H1 (cell line): ENCODE results near the gene RNF220. TPM values are rescaled to one million over a fixed set of nuclear protein-coding genes. Genes with fewer than 3 reads are reported as not detected.

Source experiments
- CTCF ChIA-PET: fragments of 300-600 bp; sonication (Branson Sonifier 250); formaldehyde crosslinking; loops from one replicate; lab custom pipeline; 2021; ENCODE audit not compliant: partially characterized antibody; lab: Charles Lee
- POLR2A ChIA-PET: fragments of 300-600 bp; sonication (Branson Sonifier 250); formaldehyde crosslinking; loops from one replicate; lab custom pipeline; 2021; ENCODE audit warnings: inconsistent platforms; ENCODE audit not compliant: partially characterized antibody; lab: Charles Lee
- DNase-seq, 2 experiments: peaks; one replicate each; pipeline versions ENCODE4 v3.0.0 to v3.0.0-alpha.2; 2010 to 2022; ENCODE audit warnings: low spot score in 2 of 2, low read depth in 1 of 2, mixed read lengths in 1 of 2
- FAIRE-seq: peaks from 2 replicates; lab custom pipeline; 2011; peaks lifted over from hg19 to GRCh38; lab: Jason Lieb, UNC
- H2AFZ ChIP-seq: 2 replicates; pipeline ENCODE4 v1.8.1; 2012; ENCODE audit warnings: low read length, inconsistent platforms
- H2AK5ac ChIP-seq: 2 replicates; pipeline ENCODE4 v1.6.1; 2013; ENCODE audit warnings: low read depth, low read length
- H2BK120ac ChIP-seq: replicated peaks from 2 replicates; pipeline ENCODE3; 2013; ENCODE audit warnings: low read depth, low read length, inconsistent platforms
- H2BK12ac ChIP-seq: 2 replicates; pipeline ENCODE4 v1.6.1; 2013; ENCODE audit warnings: low read depth, low read length
- H2BK15ac ChIP-seq: 2 replicates; pipeline ENCODE4 v1.6.1; 2013; ENCODE audit warnings: low read length
- H2BK20ac ChIP-seq: 2 replicates; pipeline ENCODE4 v1.6.1; 2013; ENCODE audit warnings: low read length
- H2BK5ac ChIP-seq: 2 replicates; pipeline ENCODE4 v1.6.1; 2013; ENCODE audit warnings: low read depth, low read length
- H3K14ac ChIP-seq: 2 replicates; pipeline ENCODE4 v1.6.1; 2013; ENCODE audit warnings: inconsistent platforms; ENCODE audit not compliant: insufficient read length
- H3K18ac ChIP-seq: 2 replicates; pipeline ENCODE4 v1.6.1; 2013; ENCODE audit warnings: low read length; ENCODE audit errors: extremely low read depth
- H3K23ac ChIP-seq: 2 replicates; pipeline ENCODE4 v1.6.1; 2013; ENCODE audit warnings: inconsistent platforms; ENCODE audit not compliant: insufficient read length
- H3K23me2 ChIP-seq: 2 replicates; pipeline ENCODE4 v1.6.1; 2013; ENCODE audit warnings: low read depth, low read length
- H3K27ac ChIP-seq: 2 replicates; pipeline ENCODE4 v1.6.1; 2011; ENCODE audit warnings: low read depth, low read length, inconsistent platforms
- H3K27me3 ChIP-seq, 4 experiments: replicated peaks in 1 of 4; 1 replicate in 1 of 4; 2 replicates in 3 of 4; pipeline versions ENCODE4 v1.6.1 to v1.8.1; 2011 to 2013; ENCODE audit warnings: low read length in 3 of 4, mild to moderate bottlenecking in 3 of 4, inconsistent platforms in 2 of 4, mixed read lengths in 2 of 4, moderate library complexity in 1 of 4; ENCODE audit not compliant: control insufficient read depth in 3 of 4, insufficient read depth in 3 of 4; ENCODE audit errors: extremely low read depth in 1 of 4
- H3K36me3 ChIP-seq, 4 experiments: 2 replicates each; pipeline versions ENCODE4 v1.6.1 to v1.8.1; 2011 to 2013; ENCODE audit warnings: mild to moderate bottlenecking in 4 of 4, low read length in 3 of 4, moderate library complexity in 2 of 4, control low read depth in 1 of 4, inconsistent platforms in 1 of 4; ENCODE audit not compliant: insufficient read depth in 4 of 4, control insufficient read depth in 2 of 4
- H3K4ac ChIP-seq: replicated peaks from 2 replicates; pipeline ENCODE3; 2013; ENCODE audit warnings: low read length, low read depth, mixed read lengths, inconsistent platforms; ENCODE audit not compliant: insufficient read length
- H3K4me1 ChIP-seq, 4 experiments: replicated peaks in 1 of 4; 1 replicate in 1 of 4; 2 replicates in 3 of 4; pipeline versions ENCODE4 v1.6.1 to v1.8.1; 2011 to 2013; ENCODE audit warnings: low read length in 3 of 4, inconsistent platforms in 2 of 4, mixed read lengths in 1 of 4; ENCODE audit not compliant: insufficient read depth in 4 of 4, control insufficient read depth in 3 of 4
- H3K4me2 ChIP-seq, 2 experiments: 2 replicates each; pipeline versions ENCODE4 v1.6.1 to v1.8.1; 2011 to 2013; ENCODE audit warnings: low read depth in 2 of 2, low read length in 2 of 2, control low read depth in 1 of 2, inconsistent platforms in 1 of 2, mild to moderate bottlenecking in 1 of 2; ENCODE audit not compliant: insufficient read depth in 1 of 2
- H3K4me3 ChIP-seq, 4 experiments: fragments of 200-600, 300-600 bp in 1 of 4; sonication (generic), shearing (Covaris generic), sonication (Bioruptor Twin) in 1 of 4; 2 replicates each; pipeline versions ENCODE4 v1.5.1 to v1.8.1; 2011 to 2016; ENCODE audit warnings: low read length in 4 of 4, low read depth in 3 of 4, control low read depth in 2 of 4, inconsistent platforms in 2 of 4, mild to moderate bottlenecking in 2 of 4, mixed read lengths in 1 of 4, moderate library complexity in 1 of 4; ENCODE audit not compliant: insufficient read depth in 2 of 4; ENCODE audit errors: extremely low read depth in 1 of 4
- H3K56ac ChIP-seq: replicated peaks from 2 replicates; pipeline ENCODE3; 2013; ENCODE audit warnings: low read depth, mild to moderate bottlenecking, mixed read lengths, low read length, inconsistent platforms; ENCODE audit not compliant: insufficient read length
- H3K79me1 ChIP-seq: 2 replicates; pipeline ENCODE4 v1.6.1; 2013; ENCODE audit warnings: low read depth, low read length, control low read depth
- H3K79me2 ChIP-seq, 2 experiments: 2 replicates each; pipeline versions ENCODE4 v1.6.1 to v1.8.1; 2012 to 2013; ENCODE audit warnings: low read length in 2 of 2, mild to moderate bottlenecking in 2 of 2, inconsistent platforms in 1 of 2; ENCODE audit not compliant: insufficient read depth in 2 of 2, control insufficient read depth in 1 of 2
- H3K9ac ChIP-seq, 4 experiments: replicated peaks in 1 of 4; 1 replicate in 1 of 4; 2 replicates in 3 of 4; pipeline versions ENCODE4 v1.6.1 to v1.8.1; 2011 to 2013; ENCODE audit warnings: low read depth in 3 of 4, low read length in 3 of 4, control low read depth in 2 of 4, mild to moderate bottlenecking in 2 of 4, moderate library complexity in 2 of 4, inconsistent platforms in 1 of 4; ENCODE audit errors: extremely low read depth in 1 of 4
- H3K9me3 ChIP-seq, 2 experiments: 2 replicates each; pipeline versions ENCODE4 v1.6.1 to v1.8.1; 2012 to 2013; ENCODE audit warnings: mild to moderate bottlenecking in 2 of 2, moderate library complexity in 2 of 2, control low read depth in 1 of 2, inconsistent platforms in 1 of 2, low read depth in 1 of 2, low read length in 1 of 2, mixed read lengths in 1 of 2; ENCODE audit not compliant: insufficient read depth in 2 of 2
- H4K20me1 ChIP-seq, 2 experiments: replicated peaks in 1 of 2; 2 replicates each; pipeline versions ENCODE3 to v1.8.1; 2011 to 2013; ENCODE audit warnings: inconsistent platforms in 2 of 2, low read length in 2 of 2, mild to moderate bottlenecking in 1 of 2; ENCODE audit not compliant: insufficient read depth in 2 of 2, control insufficient read depth in 1 of 2
- H4K5ac ChIP-seq: 2 replicates; pipeline ENCODE4 v1.6.1; 2013; ENCODE audit warnings: low read length, low read depth, mixed read lengths, inconsistent platforms; ENCODE audit not compliant: insufficient read length
- H4K8ac ChIP-seq: 2 replicates; pipeline ENCODE4 v1.8.0; 2013; ENCODE audit warnings: mild to moderate bottlenecking, moderate library complexity, low read length, inconsistent platforms; ENCODE audit not compliant: insufficient read depth; ENCODE audit errors: extremely low read depth
- H4K91ac ChIP-seq: replicated peaks from 2 replicates; pipeline ENCODE3; 2013; ENCODE audit warnings: low read length, mixed read lengths, inconsistent platforms; ENCODE audit not compliant: insufficient read length
- BCL11A ChIP-seq, 2 experiments: IDR thresholded peaks; one replicate each; pipeline ENCODE4 v1.6.1; 2011; ENCODE audit warnings: low read depth in 2 of 2, low read length in 2 of 2, mild to moderate bottlenecking in 2 of 2
- NRF1 ChIP-seq: IDR thresholded peaks from 2 replicates; pipeline ENCODE4 v1.6.1; 2011; ENCODE audit warnings: mild to moderate bottlenecking, low read depth, low read length, improper control_type of control experiment
- POLR2A ChIP-seq, 2 experiments: IDR thresholded peaks; 1 replicate in 1 of 2; 2 replicates in 1 of 2; pipeline ENCODE4 v1.6.1; 2011; ENCODE audit warnings: low read depth in 2 of 2, low read length in 2 of 2, mild to moderate bottlenecking in 2 of 2; ENCODE audit errors: control extremely low read depth in 1 of 2
- WGBS, 2 experiments: shearing (Covaris generic) in 1 of 2; methylation state at CpG; one replicate each; pipeline versions ENCODE4 v1.1.6 to v1.1.7; 2013 to 2015; ENCODE audit warnings: low lambda C conversion rate in 2 of 2, mixed read lengths in 2 of 2, inconsistent platforms in 1 of 2, low coverage in 1 of 2, missing lambda C conversion rate in 1 of 2; ENCODE audit not compliant: insufficient replicate concordance in 2 of 2, insufficient coverage in 1 of 2, insufficient read length in 1 of 2; ENCODE audit errors: extremely low coverage in 1 of 2, missing lambda C conversion rate in 1 of 2; 5-methylcytosine and 5-hydroxymethylcytosine counted together
- polyA plus RNA-seq, 7 experiments: library from polyadenylated mRNA; depleted of rRNA in 3 of 7; stranded (reverse) in 5 of 7; unstranded in 2 of 7; fragments of >200 nt in 5 of 7; fragments of 200-250 nt in 2 of 7; gene quantifications; 1 replicate in 5 of 7; 2 replicates in 1 of 7; 4 replicates in 1 of 7; pipeline versions ENCODE4 v1.2.1 to v1.2.3, GENCODE V29; 2011 to 2013; ENCODE audit warnings: missing spikeins in 2 of 7, mixed read lengths in 2 of 7
- total RNA-seq: library from RNA; stranded (reverse); fragmentation: NEBNext Ultra II Directional; extraction: Animal tissue kit (Norgen Biotek cat#: 25700); gene quantifications from 2 replicates; pipeline ENCODE4 v1.2.1, GENCODE V29; 2021

RNF220 gene
- total and polyA plus RNA-seq, 2 of the 8 experiments (the other 6 are each of a cell fraction or from before 2014, with no cell fraction given): 123 to 160 TPM

- POLR2A ChIA-PET: interaction anchor here (0.6 to 30.8 kb wide), 4 partner anchors 2 to 135 kb away, joined by 3 to 633 read pairs (median 318); no protein-coding TSS in a partner anchor
Observed at GRCh38 chr1:44643721-44644334, 238.8 kb downstream of the RNF220 start.

More at GRCh38 chr1:44643721-44644334, 238.8 kb downstream of the RNF220 start:
- Histone ChIP-seq H2BK12ac (no peak overlapping the region), H2BK5ac (no peak overlapping the region), H3K18ac (no peak overlapping the region), H3K27me3 (no peaks in the 10 kb centered on the region), H3K4me1 (no peaks in the 10 kb centered on the region), H2AFZ (no peak overlapping the region), H2BK15ac (no peak overlapping the region), H3K23me2 (no peaks in the 10 kb centered on the region), H4K8ac (no peak overlapping the region), H4K20me1 (peaks cover 8 to 18% of the 10 kb centered on the region in 2 experiments), H2BK20ac (no peak overlapping the region), H3K4me3 (no peak overlapping the region), H4K5ac (no peak overlapping the region), H3K23ac (no peak overlapping the region), H3K9ac (no peak overlapping the region), H2AK5ac (no peak overlapping the region), H2BK120ac (no peak overlapping the region), H3K36me3 (peaks cover 19 to 73% (median 49%) of the 10 kb centered on the region in 4 experiments), H3K4me2 (no peak overlapping the region), H3K9me3 (no peaks in the 10 kb centered on the region), H3K79me2 (no peaks in the 10 kb centered on the region), H3K4ac (no peak overlapping the region), H3K27ac (no peak overlapping the region), H3K14ac (no peak overlapping the region), H4K91ac (no peak overlapping the region), H3K79me1 (peaks cover 13% of the 10 kb centered on the region), H3K56ac (no peak overlapping the region)
- WGBS, 2 experiments: 97% methylated on average over 9 of the region's 9 CpGs; no CpG with 5 or more reads in 1 of the 2 experiments
- FAIRE-seq (no peak), DNase-seq (no peak)
- TF ChIP-seq NRF1 (no peak), POLR2A (IDR thresholded peaks at IDR 0.05; ENCODE audit: control extremely low read depth in 1 of 2, low read depth in 2 of 2, low read length in 2 of 2) (0 out of 3 replicates have a peak, but pooled peaks of 1 of the 2 experiments have one; percentile 8), BCL11A (IDR thresholded peaks at IDR 0.05; ENCODE audit: low read depth in 2 of 2, low read length in 2 of 2) (no peak)
- CTCF ChIA-PET: interaction anchor here (0.6 to 15.0 kb wide), 6 partner anchors 6 to 153 kb away, joined by 3 to 197 read pairs (median 11); no protein-coding TSS in a partner anchor
